Mesenchymal stem cell (in vitro differentiated cells and primary cell): ENCODE data around the gene KIAA0513.

ENCODE experiments used
- DNase-seq: peaks from one replicate; pipeline ENCODE4 v3.0.0-alpha.2; 2013
- H2AFZ ChIP-seq: one replicate; pipeline ENCODE4 v1.6.1; 2013; ENCODE audit warnings: low read depth, mild to moderate bottlenecking, control low read depth, inconsistent platforms, low read length, moderate library complexity
- H2AK5ac ChIP-seq: 2 replicates; pipeline ENCODE4 v1.6.1; 2013; ENCODE audit warnings: low read length, moderate library complexity, mild to moderate bottlenecking, inconsistent platforms; ENCODE audit not compliant: severe bottlenecking
- H2BK120ac ChIP-seq: one replicate; pipeline ENCODE4 v1.6.1; 2013; ENCODE audit warnings: low read depth, mild to moderate bottlenecking, inconsistent platforms, low read length, moderate library complexity
- H2BK12ac ChIP-seq, 2 experiments: one replicate each; pipeline ENCODE4 v1.6.1; 2013; ENCODE audit warnings: inconsistent platforms in 2 of 2, low read length in 2 of 2, mild to moderate bottlenecking in 2 of 2, moderate library complexity in 2 of 2, control low read depth in 1 of 2
- H2BK15ac ChIP-seq: one replicate; pipeline ENCODE4 v1.6.1; 2013; ENCODE audit warnings: mild to moderate bottlenecking, low read depth, inconsistent platforms; ENCODE audit not compliant: poor library complexity, severe bottlenecking
- H2BK5ac ChIP-seq: 2 replicates; pipeline ENCODE4 v1.6.1; 2013; ENCODE audit warnings: low read depth, mild to moderate bottlenecking, low read length, control low read depth, inconsistent platforms; ENCODE audit not compliant: poor library complexity, severe bottlenecking
- H3K14ac ChIP-seq, 2 experiments: one replicate each; pipeline ENCODE4 v1.6.1; 2013; ENCODE audit warnings: inconsistent platforms in 2 of 2, low read length in 2 of 2, control low read depth in 1 of 2, mild to moderate bottlenecking in 1 of 2, moderate library complexity in 1 of 2
- H3K18ac ChIP-seq, 2 experiments: one replicate each; pipeline ENCODE4 v1.6.1; 2013; ENCODE audit warnings: inconsistent platforms in 2 of 2, low read length in 2 of 2, control low read depth in 1 of 2, low read depth in 1 of 2, mild to moderate bottlenecking in 1 of 2
- H3K23ac ChIP-seq, 2 experiments: one replicate each; pipeline ENCODE4 v1.6.1; 2013; ENCODE audit warnings: inconsistent platforms in 2 of 2, low read length in 2 of 2, mild to moderate bottlenecking in 2 of 2, moderate library complexity in 2 of 2, control low read depth in 1 of 2
- H3K27ac ChIP-seq: 2 replicates; pipeline ENCODE4 v1.5.1; 2013; ENCODE audit warnings: mild to moderate bottlenecking, moderate library complexity, low read length, control low read depth, inconsistent platforms; ENCODE audit not compliant: poor library complexity, severe bottlenecking
- H3K27me3 ChIP-seq, 2 experiments: 2 replicates each; pipeline versions ENCODE4 v1.6.1 to v1.7.0; 2013; ENCODE audit warnings: low read length in 2 of 2, mild to moderate bottlenecking in 2 of 2, moderate library complexity in 2 of 2, control low read depth in 1 of 2, inconsistent platforms in 1 of 2; ENCODE audit not compliant: control insufficient read depth in 1 of 2, insufficient read depth in 1 of 2
- H3K36me3 ChIP-seq, 2 experiments: 2 replicates each; pipeline versions ENCODE4 v1.6.1 to v1.7.0; 2013; ENCODE audit warnings: low read length in 2 of 2, control low read depth in 1 of 2, inconsistent platforms in 1 of 2, low read depth in 1 of 2, mild to moderate bottlenecking in 1 of 2; ENCODE audit not compliant: insufficient read depth in 2 of 2, control insufficient read depth in 1 of 2
- H3K4ac ChIP-seq, 2 experiments: one replicate each; pipeline ENCODE4 v1.6.1; 2013; ENCODE audit warnings: inconsistent platforms in 2 of 2, low read length in 2 of 2, mild to moderate bottlenecking in 2 of 2, moderate library complexity in 2 of 2, control low read depth in 1 of 2, low read depth in 1 of 2
- H3K4me1 ChIP-seq: 2 replicates; pipeline ENCODE4 v1.6.1; 2013; ENCODE audit warnings: low read depth, low read length, control low read depth; ENCODE audit not compliant: control insufficient read depth, insufficient read depth
- H3K4me2 ChIP-seq: 2 replicates; pipeline ENCODE4 v1.6.1; 2013; ENCODE audit warnings: low read length, mild to moderate bottlenecking, inconsistent platforms; ENCODE audit not compliant: poor library complexity, severe bottlenecking
- H3K4me3 ChIP-seq, 2 experiments: 2 replicates each; pipeline versions ENCODE4 v1.5.1 to v1.7.0; 2013; ENCODE audit warnings: low read length in 2 of 2, mild to moderate bottlenecking in 2 of 2, control low read depth in 1 of 2, low read depth in 1 of 2; ENCODE audit not compliant: insufficient read depth in 1 of 2
- H3K79me1 ChIP-seq: replicated peaks from 2 replicates; pipeline ENCODE4 v1.6.1; 2013; ENCODE audit warnings: mild to moderate bottlenecking, control low read depth, low read length, inconsistent platforms; ENCODE audit not compliant: poor library complexity, severe bottlenecking
- H3K9ac ChIP-seq: 2 replicates; pipeline ENCODE4 v1.7.0; 2013; ENCODE audit warnings: mild to moderate bottlenecking, low read length, moderate library complexity
- H3K9me3 ChIP-seq: 2 replicates; pipeline ENCODE4 v1.7.0; 2013; ENCODE audit warnings: mild to moderate bottlenecking, low read length; ENCODE audit not compliant: control insufficient read depth
- H4K8ac ChIP-seq: one replicate; pipeline ENCODE4 v1.6.1; 2013; ENCODE audit warnings: inconsistent platforms, mild to moderate bottlenecking, low read length, moderate library complexity
- H4K91ac ChIP-seq: one replicate; pipeline ENCODE4 v1.6.1; 2013; ENCODE audit warnings: mild to moderate bottlenecking, low read length, inconsistent platforms
- WGBS: methylation state at CpG from one replicate; pipeline ENCODE4 v1.1.7; 2013; ENCODE audit warnings: mixed read lengths; 5-methylcytosine and 5-hydroxymethylcytosine counted together

KIAA0513 gene

GRCh38 chr16:85042167-85042526 is 14.6 kb downstream of the KIAA0513 start:
- Histone ChIP-seq H2BK15ac (no peak overlapping the region), H3K27me3 (peaks cover 0 to 6% of the 10 kb centered on the region in 2 experiments), H3K4ac (no peak overlapping the region), H2AFZ (no peak overlapping the region), H3K18ac (no peak overlapping the region), H2BK5ac (no peak overlapping the region), H3K79me1 (peaks cover 11% of the 10 kb centered on the region), H3K4me2 (no peak overlapping the region), H3K9ac (no peak overlapping the region), H3K14ac (no peak overlapping the region), H4K91ac (no peak overlapping the region), H3K23ac (no peak overlapping the region), H3K27ac (no peak overlapping the region), H3K4me1 (peaks cover 1% of the 10 kb centered on the region), H3K4me3 (no peak overlapping the region), H2BK12ac (no peak overlapping the region), H2AK5ac (no peak overlapping the region), H3K9me3 (no peaks in the 10 kb centered on the region), H4K8ac (no peak overlapping the region), H2BK120ac (no peak overlapping the region), H3K36me3 (peaks cover 4 to 34% of the 10 kb centered on the region in 2 experiments)
- no peak for DNase-seq
- WGBS: 86% methylated on average over 6 of the region's 6 CpGs

GRCh38 chr16:85042606-85043005 is 15.0 kb downstream of the KIAA0513 start:
- no peak for DNase-seq
- H4K8ac ChIP-seq: no peak overlapping the region
- H3K36me3 ChIP-seq: peaks cover 4 to 32% of the 10 kb centered on the region in 2 experiments
- H3K14ac ChIP-seq: no peak overlapping the region
- H2AFZ ChIP-seq: no peak overlapping the region
- H3K4ac ChIP-seq: no peak overlapping the region
- WGBS: 84% methylated on average over 4 of the region's 6 CpGs
- H4K91ac ChIP-seq: no peak overlapping the region
- H2BK15ac ChIP-seq: no peak overlapping the region
- no peak overlapping the region for H3K18ac ChIP-seq
- no peaks in the 10 kb centered on the region for H3K4me1 ChIP-seq
- H3K27ac ChIP-seq: no peak overlapping the region
- no peak overlapping the region for H3K4me2 ChIP-seq
- H3K27me3 ChIP-seq: peaks cover 0 to 6% of the 10 kb centered on the region in 2 experiments
- no peak overlapping the region for H3K23ac ChIP-seq
- H2AK5ac ChIP-seq: no peak overlapping the region
- H3K4me3 ChIP-seq: no peak overlapping the region
- H2BK120ac ChIP-seq: no peak overlapping the region
- H3K9ac ChIP-seq: no peak overlapping the region
- no peak overlapping the region for H2BK12ac ChIP-seq
- H3K9me3 ChIP-seq: no peaks in the 10 kb centered on the region
- no peak overlapping the region for H2BK5ac ChIP-seq
- H3K79me1 ChIP-seq: peaks cover 11% of the 10 kb centered on the region

- Histone ChIP-seq H3K14ac (no peak overlapping the region), H3K18ac (no peak overlapping the region), H3K27me3 (peaks cover 0 to 12% of the 10 kb centered on the region in 2 experiments), H3K23ac (no peak overlapping the region), H3K4me2 (no peak overlapping the region), H2BK5ac (no peak overlapping the region), H2BK12ac (no peak overlapping the region), H3K9ac (no peak overlapping the region), H4K91ac (no peak overlapping the region), H3K36me3 (peaks cover 4 to 35% of the 10 kb centered on the region in 2 experiments), H2BK15ac (no peak overlapping the region), H2AK5ac (no peak overlapping the region), H3K79me1 (peaks cover 7% of the 10 kb centered on the region), H2BK120ac (no peak overlapping the region), H4K8ac (no peak overlapping the region), H3K9me3 (no peaks in the 10 kb centered on the region), H3K4me3 (no peak overlapping the region), H3K27ac (no peak overlapping the region), H3K4me1 (no peaks in the 10 kb centered on the region), H2AFZ (no peak overlapping the region), H3K4ac (no peak overlapping the region)
- 93% methylated on average over 3 of the region's 5 CpGs for WGBS
- DNase-seq: no peak
These were observed 17.5 kb downstream of the KIAA0513 start for GRCh38 chr16:85045077-85045476.

GRCh38 chr16:85045641-85046471 is 18.3 kb downstream of the KIAA0513 start:
- Histone ChIP-seq H3K27ac (no peak overlapping the region), H2BK15ac (no peak overlapping the region), H2AK5ac (no peak overlapping the region), H3K4me1 (peaks cover 3% of the 10 kb centered on the region), H2BK5ac (no peak overlapping the region), H2AFZ (no peak overlapping the region), H3K27me3 (peaks cover 0 to 12% of the 10 kb centered on the region in 2 experiments), H2BK12ac (no peak overlapping the region), H3K18ac (no peak overlapping the region), H3K9me3 (no peaks in the 10 kb centered on the region), H3K4me3 (no peak overlapping the region), H2BK120ac (no peak overlapping the region), H4K91ac (no peak overlapping the region), H3K36me3 (peaks cover 4 to 35% of the 10 kb centered on the region in 2 experiments), H3K14ac (no peak overlapping the region), H4K8ac (no peak overlapping the region), H3K4ac (no peak overlapping the region), H3K4me2 (no peak overlapping the region), H3K9ac (no peak overlapping the region), H3K79me1 (peaks cover 7% of the 10 kb centered on the region), H3K23ac (no peak overlapping the region)
- 95% methylated on average over 23 of the region's 23 CpGs for WGBS
- no peak for DNase-seq
